Measurements from ENCODE around the gene EYS.

Gene EYS

DNA sequence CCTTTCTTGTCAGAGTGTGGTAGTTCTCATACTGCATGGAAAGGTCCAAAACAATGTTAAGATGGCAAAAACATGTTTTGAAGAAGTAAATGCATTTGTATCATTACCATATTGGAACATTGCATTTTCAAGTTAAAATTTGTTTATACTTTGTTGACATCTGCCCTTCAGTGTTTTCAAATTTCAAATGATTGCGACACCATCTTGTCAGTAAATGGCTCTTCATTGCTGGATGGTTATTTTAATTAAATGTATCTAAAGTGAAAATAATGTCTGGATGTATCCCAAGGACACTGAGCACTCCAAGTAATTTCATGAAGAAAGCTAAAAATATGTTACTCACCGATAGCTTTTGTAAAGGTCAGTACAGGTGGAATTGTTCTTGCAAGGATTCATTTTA is 761.6 kb downstream of the EYS start:
- Histone ChIP-seq H3K4me2 (ENCODE audit: low read depth, low read length, poor library complexity, severe bottlenecking) (no peak overlapping the region), H4K20me1 (ENCODE audit: insufficient read depth, low read length, poor library complexity, severe bottlenecking) (no peaks in the 10 kb centered on the region), H3K4me3 (ENCODE audit: low read length, poor library complexity, severe bottlenecking) (no peak overlapping the region), H3K9me2 (replicated peaks; ENCODE audit: low read depth, low read length) (no peaks in the 10 kb centered on the region), H3F3A (ENCODE audit: low read depth) (no peaks in the 10 kb centered on the region), H3K4me1 (ENCODE audit: insufficient read depth, low read length, poor library complexity, severe bottlenecking) (no peaks in the 10 kb centered on the region), H3K36me3 (ENCODE audit: insufficient read depth, low read length) (no peaks in the 10 kb centered on the region), H3K79me2 (ENCODE audit: insufficient read depth, low read length) (no peaks in the 10 kb centered on the region), H2AFZ (ENCODE audit: low read length) (no peak overlapping the region), H3K9me3 (ENCODE audit: insufficient read depth, low read depth, low read length) (no peaks in the 10 kb centered on the region), H3K27me3 (ENCODE audit: insufficient read depth, low read length, poor library complexity, severe bottlenecking) (no peaks in the 10 kb centered on the region), H3K9ac (ENCODE audit: low read depth, low read length, poor library complexity, severe bottlenecking) (no peak overlapping the region)
- TF ChIP-seq, protein P1, sequence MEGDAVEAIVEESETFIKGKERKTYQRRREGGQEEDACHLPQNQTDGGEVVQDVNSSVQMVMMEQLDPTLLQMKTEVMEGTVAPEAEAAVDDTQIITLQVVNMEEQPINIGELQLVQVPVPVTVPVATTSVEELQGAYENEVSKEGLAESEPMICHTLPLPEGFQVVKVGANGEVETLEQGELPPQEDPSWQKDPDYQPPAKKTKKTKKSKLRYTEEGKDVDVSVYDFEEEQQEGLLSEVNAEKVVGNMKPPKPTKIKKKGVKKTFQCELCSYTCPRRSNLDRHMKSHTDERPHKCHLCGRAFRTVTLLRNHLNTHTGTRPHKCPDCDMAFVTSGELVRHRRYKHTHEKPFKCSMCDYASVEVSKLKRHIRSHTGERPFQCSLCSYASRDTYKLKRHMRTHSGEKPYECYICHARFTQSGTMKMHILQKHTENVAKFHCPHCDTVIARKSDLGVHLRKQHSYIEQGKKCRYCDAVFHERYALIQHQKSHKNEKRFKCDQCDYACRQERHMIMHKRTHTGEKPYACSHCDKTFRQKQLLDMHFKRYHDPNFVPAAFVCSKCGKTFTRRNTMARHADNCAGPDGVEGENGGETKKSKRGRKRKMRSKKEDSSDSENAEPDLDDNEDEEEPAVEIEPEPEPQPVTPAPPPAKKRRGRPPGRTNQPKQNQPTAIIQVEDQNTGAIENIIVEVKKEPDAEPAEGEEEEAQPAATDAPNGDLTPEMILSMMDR (conservative IDR thresholded peaks at IDR 0.05; ENCODE audit: low read length): no peak
- no peak for TF ChIP-seq EZH2phosphoT487 (IDR thresholded peaks at IDR 0.05; ENCODE audit: borderline replicate concordance)

DNA sequence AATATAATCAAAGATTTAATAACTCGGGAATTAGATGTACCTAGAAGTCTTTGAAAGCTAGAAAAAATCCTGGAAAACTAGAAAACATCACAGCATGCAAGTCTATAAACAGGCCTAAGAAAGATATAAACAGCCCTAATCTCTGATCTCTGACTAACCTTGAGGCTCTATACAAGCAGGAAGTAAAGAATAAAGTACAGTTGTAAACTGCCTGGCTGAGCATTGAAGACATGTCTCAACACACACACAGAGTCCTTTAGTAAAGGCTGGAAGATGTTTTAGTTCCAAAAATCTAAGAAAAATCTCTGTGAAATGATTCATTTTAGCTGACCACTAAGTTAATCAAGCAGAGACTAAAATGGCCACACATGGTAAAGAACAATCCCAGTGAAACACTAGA is 774.5 kb downstream of the EYS start:
- Histone ChIP-seq H3K4me3 (ENCODE audit: low read length, poor library complexity, severe bottlenecking) (no peak overlapping the region), H3K79me2 (ENCODE audit: insufficient read depth, low read length) (no peaks in the 10 kb centered on the region)

DNA sequence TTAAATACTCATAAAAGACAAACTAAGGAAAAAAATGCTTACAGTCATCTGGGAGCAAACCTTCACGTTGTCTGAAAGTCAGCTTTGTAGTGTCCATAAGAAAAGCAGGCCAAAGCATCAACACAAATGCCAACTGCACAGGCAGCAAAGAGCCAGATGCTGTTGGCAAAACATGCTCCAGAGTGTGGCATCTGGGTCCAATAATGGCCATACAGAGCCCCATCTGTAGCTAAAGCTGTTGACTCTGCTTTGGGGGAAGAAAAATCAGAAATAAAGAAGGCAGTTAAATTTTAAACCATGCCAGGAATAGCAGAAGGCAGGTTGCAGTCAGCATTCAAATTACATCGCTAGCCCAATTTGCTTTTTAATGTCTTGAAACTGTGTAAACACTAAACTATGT is 776.3 kb downstream of the EYS start:
- Histone ChIP-seq H3K4me1 (ENCODE audit: insufficient read depth, low read length, poor library complexity, severe bottlenecking) (no peaks in the 10 kb centered on the region), H3K4me3 (ENCODE audit: low read length, poor library complexity, severe bottlenecking) (no peak overlapping the region), H3K9me3 (ENCODE audit: insufficient read depth, low read depth, low read length) (no peaks in the 10 kb centered on the region; the same call in 1 of the 2 replicates), H2AFZ (ENCODE audit: low read length) (no peak overlapping the region), H3F3A (ENCODE audit: low read depth) (no peaks in the 10 kb centered on the region), H3K36me3 (ENCODE audit: insufficient read depth, low read length) (no peaks in the 10 kb centered on the region), H3K79me2 (ENCODE audit: insufficient read depth, low read length) (no peaks in the 10 kb centered on the region), H4K20me1 (ENCODE audit: insufficient read depth, low read length, poor library complexity, severe bottlenecking) (no peaks in the 10 kb centered on the region), H3K27me3 (ENCODE audit: insufficient read depth, low read length, poor library complexity, severe bottlenecking) (no peaks in the 10 kb centered on the region), H3K4me2 (ENCODE audit: low read depth, low read length, poor library complexity, severe bottlenecking) (no peak overlapping the region), H3K9me2 (replicated peaks; ENCODE audit: low read depth, low read length) (no peaks in the 10 kb centered on the region), H3K9ac (ENCODE audit: low read depth, low read length, poor library complexity, severe bottlenecking) (no peak overlapping the region)
- TF ChIP-seq, protein P1 (conservative IDR thresholded peaks at IDR 0.05; ENCODE audit: low read length): no peak
- no peak for TF ChIP-seq EZH2phosphoT487 (IDR thresholded peaks at IDR 0.05; ENCODE audit: borderline replicate concordance)

More for the DNA sequence above, 774.5 kb downstream of the EYS start:
- no peaks in the 10 kb centered on the region for H3K4me1 ChIP-seq (ENCODE audit: insufficient read depth, low read length, poor library complexity, severe bottlenecking)
- no peak overlapping the region for H2AFZ ChIP-seq (ENCODE audit: low read length)
- no peaks in the 10 kb centered on the region for H4K20me1 ChIP-seq (ENCODE audit: insufficient read depth, low read length, poor library complexity, severe bottlenecking)
- no peaks in the 10 kb centered on the region for H3K27me3 ChIP-seq (ENCODE audit: insufficient read depth, low read length, poor library complexity, severe bottlenecking)
- H3K9ac ChIP-seq (ENCODE audit: low read depth, low read length, poor library complexity, severe bottlenecking): no peak overlapping the region
- H3K36me3 ChIP-seq (ENCODE audit: insufficient read depth, low read length): no peaks in the 10 kb centered on the region
- no peak for TF ChIP-seq EZH2phosphoT487 (IDR thresholded peaks at IDR 0.05; ENCODE audit: borderline replicate concordance)
- TF ChIP-seq, protein P1 (conservative IDR thresholded peaks at IDR 0.05; ENCODE audit: low read length): no peak
- no peaks in the 10 kb centered on the region for H3F3A ChIP-seq (ENCODE audit: low read depth)
- no peaks in the 10 kb centered on the region; the same call in 1 of the 2 replicates for H3K9me3 ChIP-seq (ENCODE audit: insufficient read depth, low read depth, low read length)
- H3K9me2 ChIP-seq (replicated peaks; ENCODE audit: low read depth, low read length): no peaks in the 10 kb centered on the region
- no peak overlapping the region for H3K4me2 ChIP-seq (ENCODE audit: low read depth, low read length, poor library complexity, severe bottlenecking)

All from Loucy (cell line).